ENCODE measurements around the gene KRT36.

KRT36 gene

GRCh38 chr17:41521574-41522261 lies 32.0 kb upstream of the KRT36 start:
- Histone ChIP-seq H3K4me3 (ENCODE audit: low read depth, low read length) (no peak overlapping the region), H3K27ac (ENCODE audit: low read depth, low read length) (peak overlapping the region; percentile 68), H3K4me1 (ENCODE audit: control insufficient read depth, insufficient read depth, low read length) (peaks cover 16% of the 10 kb centered on the region), H3K36me3 (ENCODE audit: control insufficient read depth, insufficient read depth, low read length) (peaks cover 33% of the 10 kb centered on the region), H3K9me3 (ENCODE audit: control insufficient read depth, insufficient read depth, low read length) (no peaks in the 10 kb centered on the region), H3K27me3 (ENCODE audit: control insufficient read depth, insufficient read depth, low read length) (no peaks in the 10 kb centered on the region), H3K9ac (ENCODE audit: low read depth, low read length) (no peak overlapping the region)

- Histone ChIP-seq H3K36me3 (ENCODE audit: control insufficient read depth, insufficient read depth, low read length) (peaks cover 33% of the 10 kb centered on the region), H3K27me3 (ENCODE audit: control insufficient read depth, insufficient read depth, low read length) (no peaks in the 10 kb centered on the region), H3K9me3 (ENCODE audit: control insufficient read depth, insufficient read depth, low read length) (no peaks in the 10 kb centered on the region), H3K9ac (ENCODE audit: low read depth, low read length) (no peak overlapping the region), H3K4me3 (ENCODE audit: low read depth, low read length) (no peak overlapping the region), H3K4me1 (ENCODE audit: control insufficient read depth, insufficient read depth, low read length) (peaks cover 15% of the 10 kb centered on the region), H3K27ac (ENCODE audit: low read depth, low read length) (no peak overlapping the region)
Observed at GRCh38 chr17:41520821-41521521, 31.3 kb upstream of the KRT36 start.

- peaks cover 15% of the 10 kb centered on the region for H3K4me1 ChIP-seq (ENCODE audit: control insufficient read depth, insufficient read depth, low read length)
- no peak overlapping the region for H3K27ac ChIP-seq (ENCODE audit: low read depth, low read length)
- H3K9me3 ChIP-seq (ENCODE audit: control insufficient read depth, insufficient read depth, low read length): no peaks in the 10 kb centered on the region
- peaks cover 23% of the 10 kb centered on the region for H3K36me3 ChIP-seq (ENCODE audit: control insufficient read depth, insufficient read depth, low read length)
- no peak overlapping the region for H3K9ac ChIP-seq (ENCODE audit: low read depth, low read length)
- no peaks in the 10 kb centered on the region for H3K27me3 ChIP-seq (ENCODE audit: control insufficient read depth, insufficient read depth, low read length)
- no peak overlapping the region for H3K4me3 ChIP-seq (ENCODE audit: low read depth, low read length)
Observed at GRCh38 chr17:41519501-41520224, 30.0 kb upstream of the KRT36 start.

GRCh38 chr17:41518789-41519449 lies 29.2 kb upstream of the KRT36 start, which contains the start of gene KRT15:
Gene KRT15 (minus strand): TSS chr17:41518890. CDS start chr17:41518827, 63 bp downstream.
- no peak within 1 kb of the TSS for H3K9ac ChIP-seq (ENCODE audit: low read depth, low read length)
- peaks cover 15% of the 10 kb centered on the region for H3K36me3 ChIP-seq (ENCODE audit: control insufficient read depth, insufficient read depth, low read length)
- H3K27me3 ChIP-seq (ENCODE audit: control insufficient read depth, insufficient read depth, low read length): no peaks in the 10 kb centered on the region
- no peak within 1 kb of the TSS for H3K4me3 ChIP-seq (ENCODE audit: low read depth, low read length)
- no peaks in the 10 kb centered on the region for H3K9me3 ChIP-seq (ENCODE audit: control insufficient read depth, insufficient read depth, low read length)
- H3K4me1 ChIP-seq (ENCODE audit: control insufficient read depth, insufficient read depth, low read length): peaks cover 15% of the 10 kb centered on the region
- H3K27ac ChIP-seq (ENCODE audit: low read depth, low read length): no peak within 1 kb of the TSS

GRCh38 chr17:41518031-41518430 lies 28.3 kb upstream of the KRT36 start:
- no peak overlapping the region for H3K27ac ChIP-seq (ENCODE audit: low read depth, low read length)
- peaks cover 15% of the 10 kb centered on the region for H3K4me1 ChIP-seq (ENCODE audit: control insufficient read depth, insufficient read depth, low read length)
- no peak overlapping the region for H3K9ac ChIP-seq (ENCODE audit: low read depth, low read length)
- peaks cover 7% of the 10 kb centered on the region for H3K36me3 ChIP-seq (ENCODE audit: control insufficient read depth, insufficient read depth, low read length)
- H3K27me3 ChIP-seq (ENCODE audit: control insufficient read depth, insufficient read depth, low read length): no peaks in the 10 kb centered on the region
- no peak overlapping the region for H3K4me3 ChIP-seq (ENCODE audit: low read depth, low read length)
- no peaks in the 10 kb centered on the region for H3K9me3 ChIP-seq (ENCODE audit: control insufficient read depth, insufficient read depth, low read length)

- Histone ChIP-seq H3K9me3 (ENCODE audit: control insufficient read depth, insufficient read depth, low read length) (no peaks in the 10 kb centered on the region), H3K36me3 (ENCODE audit: control insufficient read depth, insufficient read depth, low read length) (no peaks in the 10 kb centered on the region), H3K9ac (ENCODE audit: low read depth, low read length) (no peak overlapping the region; the same call in 1 of the 2 replicates), H3K27ac (ENCODE audit: low read depth, low read length) (no peak overlapping the region), H3K4me1 (ENCODE audit: control insufficient read depth, insufficient read depth, low read length) (peaks cover 6% of the 10 kb centered on the region), H3K4me3 (ENCODE audit: low read depth, low read length) (no peak overlapping the region), H3K27me3 (ENCODE audit: control insufficient read depth, insufficient read depth, low read length) (no peaks in the 10 kb centered on the region)
Observed at GRCh38 chr17:41516830-41517283, 27.1 kb upstream of the KRT36 start.

- H3K4me1 ChIP-seq (ENCODE audit: control insufficient read depth, insufficient read depth, low read length): no peaks in the 10 kb centered on the region
- no peak overlapping the region for H3K27ac ChIP-seq (ENCODE audit: low read depth, low read length)
- no peaks in the 10 kb centered on the region for H3K27me3 ChIP-seq (ENCODE audit: control insufficient read depth, insufficient read depth, low read length)
- no peaks in the 10 kb centered on the region for H3K36me3 ChIP-seq (ENCODE audit: control insufficient read depth, insufficient read depth, low read length)
- no peak overlapping the region for H3K9ac ChIP-seq (ENCODE audit: low read depth, low read length)
- no peaks in the 10 kb centered on the region for H3K9me3 ChIP-seq (ENCODE audit: control insufficient read depth, insufficient read depth, low read length)
- no peak overlapping the region for H3K4me3 ChIP-seq (ENCODE audit: low read depth, low read length)
Observed at GRCh38 chr17:41516147-41516829, 26.6 kb upstream of the KRT36 start.

GRCh38 chr17:41513168-41513547 lies 23.4 kb upstream of the KRT36 start:
- 0 out of 2 replicates have a peak, but pooled peaks cover 2% of the 10 kb centered on the region for H3K4me1 ChIP-seq (ENCODE audit: control insufficient read depth, insufficient read depth, low read length)
- no peaks in the 10 kb centered on the region for H3K27me3 ChIP-seq (ENCODE audit: control insufficient read depth, insufficient read depth, low read length)
- H3K9ac ChIP-seq (ENCODE audit: low read depth, low read length): no peak overlapping the region
- no peaks in the 10 kb centered on the region for H3K36me3 ChIP-seq (ENCODE audit: control insufficient read depth, insufficient read depth, low read length)
- no peak overlapping the region for H3K4me3 ChIP-seq (ENCODE audit: low read depth, low read length)
- no peaks in the 10 kb centered on the region for H3K9me3 ChIP-seq (ENCODE audit: control insufficient read depth, insufficient read depth, low read length)
- no peak overlapping the region for H3K27ac ChIP-seq (ENCODE audit: low read depth, low read length)

GRCh38 chr17:41512546-41513167 lies 22.9 kb upstream of the KRT36 start:
- H3K4me1 ChIP-seq (ENCODE audit: control insufficient read depth, insufficient read depth, low read length): 0 out of 2 replicates have a peak, but pooled peaks cover 2% of the 10 kb centered on the region
- no peak overlapping the region for H3K27ac ChIP-seq (ENCODE audit: low read depth, low read length)
- no peak overlapping the region for H3K4me3 ChIP-seq (ENCODE audit: low read depth, low read length)
- H3K36me3 ChIP-seq (ENCODE audit: control insufficient read depth, insufficient read depth, low read length): no peaks in the 10 kb centered on the region
- H3K9ac ChIP-seq (ENCODE audit: low read depth, low read length): no peak overlapping the region
- H3K9me3 ChIP-seq (ENCODE audit: control insufficient read depth, insufficient read depth, low read length): no peaks in the 10 kb centered on the region
- no peaks in the 10 kb centered on the region for H3K27me3 ChIP-seq (ENCODE audit: control insufficient read depth, insufficient read depth, low read length)

- H3K27ac ChIP-seq (ENCODE audit: low read depth, low read length): no peak overlapping the region
- H3K27me3 ChIP-seq (ENCODE audit: control insufficient read depth, insufficient read depth, low read length): no peaks in the 10 kb centered on the region
- 0 out of 2 replicates have a peak, but pooled peaks cover 2% of the 10 kb centered on the region for H3K4me1 ChIP-seq (ENCODE audit: control insufficient read depth, insufficient read depth, low read length)
- no peak overlapping the region for H3K9ac ChIP-seq (ENCODE audit: low read depth, low read length)
- no peaks in the 10 kb centered on the region for H3K9me3 ChIP-seq (ENCODE audit: control insufficient read depth, insufficient read depth, low read length)
- no peak overlapping the region for H3K4me3 ChIP-seq (ENCODE audit: low read depth, low read length)
- no peaks in the 10 kb centered on the region for H3K36me3 ChIP-seq (ENCODE audit: control insufficient read depth, insufficient read depth, low read length)
Observed at GRCh38 chr17:41511716-41512115, 22.0 kb upstream of the KRT36 start.
